GM18907 (cell line): Measurements from ENCODE around the gene SLC35F3.

ENCODE experiments used
- ATAC-seq: cut with Tn5 transposase; IDR thresholded peaks from one replicate; pipeline ENCODE4 v1.9.1; 2021; ENCODE audit warnings: mild to moderate bottlenecking, moderate library complexity; ENCODE audit not compliant: unreplicated experiment

The SLC35F3 gene

DNA sequence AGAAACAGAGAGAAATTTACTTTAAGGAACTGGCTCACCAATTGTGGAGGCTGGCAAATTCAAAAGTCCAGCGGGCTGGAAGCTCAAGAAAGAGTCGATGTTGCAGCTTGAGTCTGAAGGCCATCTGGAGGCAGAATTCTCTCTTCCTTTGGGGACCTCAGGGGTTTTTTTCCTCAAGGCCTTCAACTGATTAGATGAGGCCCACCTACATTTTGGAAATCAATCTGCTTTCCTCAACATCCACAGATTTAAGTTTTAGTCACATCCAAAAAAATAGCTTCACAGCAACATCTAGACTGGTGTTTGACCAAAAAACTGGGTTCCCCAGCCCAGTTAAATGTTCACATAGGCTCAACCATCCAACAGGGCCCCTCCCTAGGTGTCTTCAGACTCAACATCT is 114.9 kb downstream of the SLC35F3 start:
- ATAC-seq = no peak

DNA sequence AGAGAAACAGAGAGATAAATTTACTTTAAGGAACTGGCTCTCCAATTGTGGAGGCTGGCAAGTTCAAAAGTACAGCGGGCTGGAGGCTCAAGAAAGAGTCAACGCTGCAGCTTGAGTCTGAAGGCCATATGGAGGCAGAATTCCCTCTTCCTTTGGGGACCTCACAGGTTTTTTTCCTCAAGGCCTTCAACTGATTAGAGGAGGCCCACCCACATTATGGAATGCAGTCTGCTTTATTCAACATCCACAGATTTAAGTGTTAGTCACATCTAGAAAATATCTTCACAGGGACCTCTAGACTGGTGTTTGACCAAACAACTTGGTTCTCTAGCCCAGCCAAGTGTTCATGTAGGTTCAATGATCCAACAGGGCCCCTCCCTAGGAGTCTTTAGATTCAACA is 117.8 kb downstream of the SLC35F3 start:
- no peak for ATAC-seq

DNA sequence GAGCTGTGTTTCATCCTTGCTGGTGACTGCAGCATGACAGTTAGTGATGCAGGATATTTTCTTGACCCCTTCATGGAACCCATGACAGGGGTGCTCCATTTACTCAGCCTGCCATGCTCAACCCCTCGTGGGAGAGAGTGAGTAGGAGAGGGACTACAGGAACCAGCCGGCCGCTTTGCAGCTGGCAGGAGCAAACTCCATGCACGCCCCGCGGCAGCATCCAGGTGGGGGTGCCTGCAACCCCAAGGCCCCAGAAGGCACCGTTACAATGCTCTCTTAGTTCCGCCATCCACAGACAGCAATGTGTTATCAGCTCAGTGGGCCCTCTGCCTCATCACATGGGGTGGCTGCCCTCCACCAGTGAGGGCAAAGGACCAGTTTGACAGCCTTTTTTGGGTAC is 135.1 kb downstream of the SLC35F3 start:
- no peak for ATAC-seq

DNA sequence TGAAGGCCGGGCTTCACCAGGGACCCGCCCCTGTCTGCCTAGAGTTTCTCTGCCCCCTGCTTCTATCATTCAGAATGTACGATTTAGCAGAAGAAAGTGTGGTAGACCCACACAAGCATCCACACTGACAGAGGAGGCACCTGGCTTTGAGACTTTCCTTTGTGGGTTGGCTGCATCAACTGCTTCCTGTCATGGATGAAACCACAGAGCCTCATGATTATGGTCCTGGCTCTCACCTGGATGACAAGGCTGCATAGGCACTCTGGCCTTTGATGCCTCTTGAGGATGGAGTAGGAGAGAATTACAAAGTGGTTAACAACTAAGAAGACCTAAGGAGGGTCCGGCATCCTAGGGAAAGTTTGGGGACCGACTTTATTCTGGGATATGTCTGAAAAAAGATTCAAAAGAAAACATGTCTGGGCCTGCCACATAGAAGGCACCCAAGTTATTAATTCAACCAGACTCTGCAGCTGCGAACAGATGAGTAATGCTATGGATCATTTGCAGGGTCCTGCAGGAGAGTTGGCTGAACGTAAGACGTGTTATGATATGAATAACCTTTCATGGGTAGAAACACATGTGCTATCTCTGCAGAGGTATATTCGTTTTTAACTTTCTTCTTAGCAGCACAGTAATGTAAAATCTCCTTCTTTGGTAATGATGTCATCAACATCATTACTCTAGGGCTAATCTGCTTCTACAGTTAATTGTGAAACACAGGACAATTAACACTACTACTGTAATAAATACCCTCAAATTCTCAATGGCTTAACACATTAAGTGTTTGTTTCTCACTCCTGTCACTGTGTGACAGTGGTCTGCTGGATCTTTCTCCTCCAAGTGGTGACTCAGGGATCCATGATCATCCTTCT is 136.2 kb downstream of the SLC35F3 start:
- no peak for ATAC-seq

DNA sequence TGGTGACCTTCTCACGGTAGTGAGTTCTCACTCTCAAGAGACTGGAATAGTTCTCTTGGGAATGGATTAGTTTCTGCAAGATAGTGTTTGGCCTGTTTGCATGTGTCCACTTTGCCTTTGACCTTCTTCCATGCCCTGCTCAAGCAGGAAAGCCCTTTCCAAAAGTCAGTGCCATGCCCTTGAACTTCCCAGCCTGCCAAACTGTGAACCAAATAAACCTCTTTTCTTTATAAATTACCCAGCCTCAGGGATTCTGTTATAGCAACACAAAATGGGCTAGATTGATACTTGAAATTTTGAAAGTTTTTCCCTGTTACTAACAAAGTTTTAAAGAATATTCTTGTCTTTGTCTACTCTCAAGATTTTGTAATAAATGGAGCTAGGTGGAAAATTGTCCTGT is 139.6 kb downstream of the SLC35F3 start:
- no peak for ATAC-seq

DNA sequence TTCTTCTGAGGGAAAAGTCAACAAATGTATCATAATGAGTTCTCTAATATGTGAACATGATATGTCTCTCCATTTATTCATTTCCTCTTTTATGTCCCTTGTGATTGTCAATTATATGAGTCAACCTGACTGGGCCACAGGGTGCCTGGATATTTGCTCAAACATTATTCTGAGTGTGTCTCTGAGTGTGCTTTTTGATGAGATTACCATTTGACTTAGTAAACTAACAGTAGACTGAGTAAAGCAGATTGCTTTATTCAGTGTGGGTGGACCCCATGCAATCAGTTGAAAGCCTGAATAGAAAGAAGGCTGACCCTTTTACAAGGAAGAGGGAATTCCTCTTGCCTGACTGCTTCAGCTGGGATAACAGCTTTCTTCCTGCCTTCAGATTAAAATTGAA is 142.6 kb downstream of the SLC35F3 start:
- no peak for ATAC-seq

DNA sequence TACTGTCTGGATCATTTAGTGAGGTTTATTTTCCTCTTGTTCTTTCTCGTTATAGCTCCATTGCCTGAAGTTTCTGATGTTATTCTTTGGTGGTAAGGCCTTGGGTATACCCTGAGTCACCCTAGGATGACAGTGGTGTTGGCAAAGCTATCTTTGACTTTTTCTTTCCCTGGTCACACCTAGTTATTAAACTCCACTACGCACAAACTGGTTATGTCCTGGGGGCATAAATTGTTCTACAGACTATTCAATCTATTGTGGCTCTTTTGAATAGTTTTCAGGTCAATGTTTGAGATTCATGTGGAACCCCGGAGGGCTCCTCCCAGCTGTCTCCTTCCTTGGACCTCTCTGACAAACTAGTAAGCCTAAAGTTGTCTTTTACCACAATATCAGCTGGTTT is 157.7 kb downstream of the SLC35F3 start:
- no peak for ATAC-seq

DNA sequence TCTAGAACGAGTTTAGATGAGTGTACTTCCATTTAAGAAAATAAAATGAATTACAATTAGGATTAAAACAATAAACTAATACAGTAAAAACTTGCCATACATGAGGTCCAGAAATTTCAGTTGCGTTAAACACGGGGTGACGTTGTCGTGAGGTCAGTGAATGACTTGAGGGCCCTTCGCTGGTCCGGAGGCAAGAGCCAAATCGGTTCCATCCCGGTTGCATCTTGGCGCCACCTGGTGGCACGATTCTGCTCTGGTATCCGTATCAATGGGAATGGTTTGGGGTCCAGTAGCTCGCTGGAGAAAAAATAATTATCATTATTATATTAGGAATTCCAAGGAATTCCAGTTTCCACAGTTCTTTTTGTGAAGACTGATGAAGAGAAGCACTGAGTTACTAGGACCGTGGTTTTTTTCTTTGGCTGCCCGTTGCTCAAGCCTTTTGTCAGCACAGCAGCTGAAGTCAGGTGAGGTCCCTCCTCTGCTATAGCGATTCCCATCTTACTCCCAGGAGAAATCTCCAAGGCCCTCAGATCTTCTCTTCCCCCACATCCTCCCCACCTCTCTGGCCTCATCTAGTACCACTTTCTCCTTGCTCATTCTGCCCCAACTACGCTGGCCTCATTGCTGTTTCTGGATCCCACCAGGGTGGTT is 161.4 kb downstream of the SLC35F3 start:
- ATAC-seq = peak; percentile 65

DNA sequence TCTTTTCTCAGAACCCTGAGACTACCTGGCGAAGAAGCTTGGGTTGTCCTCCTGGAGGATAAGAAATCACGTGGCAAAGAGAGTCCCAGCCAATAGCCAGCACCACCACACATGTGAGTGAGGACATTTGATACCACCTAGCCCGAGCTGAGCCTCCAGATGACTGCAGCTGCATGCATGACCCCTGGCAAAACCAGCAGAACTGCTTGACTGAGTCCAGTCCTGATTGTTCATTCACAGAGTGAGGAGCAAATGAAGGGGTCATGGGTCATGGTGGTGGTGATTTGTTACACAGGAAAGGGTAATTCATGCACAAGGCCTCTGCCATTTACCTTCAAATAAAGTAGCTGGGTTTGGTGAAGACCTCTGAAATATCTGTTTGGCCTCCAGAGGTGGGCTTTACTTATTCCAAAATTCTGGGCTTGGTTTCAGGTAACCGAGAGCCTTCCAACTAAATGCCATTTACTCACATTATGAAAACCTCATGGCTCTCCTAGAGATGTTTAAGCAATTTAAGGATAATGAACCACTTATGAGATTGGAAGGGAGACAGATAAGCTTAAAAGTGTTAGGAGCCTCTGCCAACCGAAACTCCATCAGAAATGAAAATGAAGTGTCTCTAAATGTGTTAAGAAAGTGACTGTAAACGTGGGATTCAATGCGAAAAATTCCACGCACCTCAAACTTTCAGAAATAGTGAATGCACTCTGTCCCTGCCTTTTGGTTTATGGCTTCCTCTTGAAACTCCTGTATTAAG is 163.3 kb downstream of the SLC35F3 start:
- ATAC-seq = no peak

DNA sequence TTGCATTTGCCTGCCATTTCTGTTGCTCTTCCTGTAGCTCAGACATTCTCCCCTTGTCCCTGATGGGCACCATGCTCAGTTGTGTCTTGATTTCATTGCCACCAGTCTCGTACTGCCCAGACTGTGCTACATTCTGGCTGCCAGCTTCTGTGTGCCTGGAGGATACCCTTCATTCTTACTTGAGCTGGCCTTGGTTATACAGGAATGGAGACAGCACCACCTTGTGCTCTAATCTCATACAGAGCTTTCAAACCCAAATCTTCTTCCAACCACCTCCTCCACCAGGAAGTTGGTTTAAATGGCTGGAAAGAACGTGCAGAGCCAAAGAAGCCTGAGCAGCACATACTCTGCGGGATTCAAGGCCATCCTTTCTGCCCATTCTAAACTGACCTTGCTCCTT is 165.3 kb downstream of the SLC35F3 start:
- ATAC-seq = no peak

DNA sequence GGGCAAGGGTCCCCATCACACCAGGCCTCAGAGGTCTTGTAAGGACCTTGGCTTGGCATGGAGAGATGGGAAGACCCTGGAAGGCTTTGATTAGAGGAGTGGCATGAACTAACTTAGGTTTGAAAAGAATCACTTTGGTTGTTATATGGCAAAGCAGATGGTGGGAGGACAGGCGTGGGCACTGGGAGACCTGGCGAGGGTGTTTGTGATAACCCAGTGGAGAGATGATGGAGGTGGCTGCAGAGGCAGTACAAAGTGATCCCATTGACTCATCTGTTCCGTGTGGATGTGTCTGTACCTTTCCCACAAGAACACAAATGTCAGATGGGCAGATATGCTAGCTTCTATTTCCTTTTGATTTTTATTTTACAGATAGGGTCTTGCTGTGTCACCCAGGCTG is 168.3 kb downstream of the SLC35F3 start:
- ATAC-seq = no peak

DNA sequence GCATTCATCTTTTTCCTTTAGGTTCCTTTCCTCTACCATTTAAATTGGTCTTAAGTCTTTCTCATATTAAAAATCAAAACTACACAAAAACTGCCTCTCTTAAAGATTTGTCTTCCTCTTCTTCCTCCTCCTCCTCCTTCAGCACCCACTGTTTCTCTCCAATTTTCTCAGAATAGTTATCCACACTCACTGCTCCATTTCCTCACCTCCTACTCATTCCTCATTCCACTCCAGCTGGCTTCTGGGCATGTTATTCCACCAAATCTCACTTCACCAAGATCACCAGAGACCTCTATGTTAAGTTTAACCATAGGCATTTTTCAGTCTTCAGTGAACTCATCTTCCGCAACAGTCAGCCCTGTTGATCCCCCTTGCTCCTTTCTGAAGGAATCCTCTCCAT is 173.7 kb downstream of the SLC35F3 start:
- ATAC-seq = no peak

DNA sequence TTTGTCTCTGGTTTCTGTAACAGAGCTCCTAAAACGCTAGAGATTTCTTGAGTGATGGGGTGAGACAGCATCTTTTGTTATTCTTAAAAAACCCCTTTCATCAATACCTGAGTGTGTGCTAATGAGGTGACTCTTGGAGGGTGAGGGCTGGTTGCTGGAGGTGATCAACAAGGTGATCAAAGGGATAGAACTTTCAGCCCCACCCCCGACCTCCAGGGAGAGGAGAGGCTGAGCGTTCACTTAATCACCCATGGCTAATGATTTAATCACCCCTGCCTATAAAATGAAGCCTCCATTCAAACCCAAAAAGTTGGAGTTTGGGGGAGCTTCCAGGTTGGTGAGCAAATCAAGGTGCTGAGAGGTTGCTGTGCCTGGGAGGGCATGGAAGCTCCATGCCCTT is 175.4 kb downstream of the SLC35F3 start:
- no peak for ATAC-seq

DNA sequence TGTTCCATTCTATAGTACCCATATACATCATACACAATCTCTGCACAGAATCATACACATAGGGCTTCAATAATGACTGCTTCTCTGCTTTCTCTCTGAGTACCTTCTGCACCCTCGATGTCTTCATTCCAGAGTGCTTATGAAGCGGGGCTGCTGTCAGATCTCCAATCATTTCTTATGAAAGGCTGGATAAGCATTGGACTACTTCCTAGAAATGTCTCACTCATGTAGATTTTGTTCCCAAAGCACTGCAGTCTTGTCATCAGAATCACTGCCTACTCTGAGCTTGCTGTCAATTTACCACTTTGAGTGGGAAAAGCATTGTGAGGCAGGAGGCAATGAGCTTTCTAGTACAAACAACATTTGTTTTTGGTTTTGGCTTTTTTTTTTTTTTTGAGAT is 179.0 kb downstream of the SLC35F3 start:
- ATAC-seq = no peak

DNA sequence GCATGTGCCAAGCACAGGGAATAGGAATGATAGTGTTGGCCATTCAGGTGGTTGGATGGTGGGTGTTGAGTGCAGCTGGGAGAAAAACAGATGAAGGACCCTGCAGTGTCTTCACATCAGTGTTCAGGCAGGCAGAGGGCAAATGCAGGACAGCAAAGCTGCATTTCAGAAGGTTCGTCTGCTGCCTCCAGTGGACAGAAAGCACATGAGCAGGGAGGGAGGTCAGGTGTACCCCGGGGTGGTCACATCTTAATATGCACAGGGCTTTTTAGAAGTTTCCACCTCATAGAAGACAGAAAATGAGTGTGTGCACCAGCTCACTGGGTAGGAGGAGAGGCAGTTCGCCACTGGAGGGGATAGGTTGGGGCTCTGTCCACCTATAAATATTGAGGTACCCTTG is 184.9 kb downstream of the SLC35F3 start:
- no peak for ATAC-seq

DNA sequence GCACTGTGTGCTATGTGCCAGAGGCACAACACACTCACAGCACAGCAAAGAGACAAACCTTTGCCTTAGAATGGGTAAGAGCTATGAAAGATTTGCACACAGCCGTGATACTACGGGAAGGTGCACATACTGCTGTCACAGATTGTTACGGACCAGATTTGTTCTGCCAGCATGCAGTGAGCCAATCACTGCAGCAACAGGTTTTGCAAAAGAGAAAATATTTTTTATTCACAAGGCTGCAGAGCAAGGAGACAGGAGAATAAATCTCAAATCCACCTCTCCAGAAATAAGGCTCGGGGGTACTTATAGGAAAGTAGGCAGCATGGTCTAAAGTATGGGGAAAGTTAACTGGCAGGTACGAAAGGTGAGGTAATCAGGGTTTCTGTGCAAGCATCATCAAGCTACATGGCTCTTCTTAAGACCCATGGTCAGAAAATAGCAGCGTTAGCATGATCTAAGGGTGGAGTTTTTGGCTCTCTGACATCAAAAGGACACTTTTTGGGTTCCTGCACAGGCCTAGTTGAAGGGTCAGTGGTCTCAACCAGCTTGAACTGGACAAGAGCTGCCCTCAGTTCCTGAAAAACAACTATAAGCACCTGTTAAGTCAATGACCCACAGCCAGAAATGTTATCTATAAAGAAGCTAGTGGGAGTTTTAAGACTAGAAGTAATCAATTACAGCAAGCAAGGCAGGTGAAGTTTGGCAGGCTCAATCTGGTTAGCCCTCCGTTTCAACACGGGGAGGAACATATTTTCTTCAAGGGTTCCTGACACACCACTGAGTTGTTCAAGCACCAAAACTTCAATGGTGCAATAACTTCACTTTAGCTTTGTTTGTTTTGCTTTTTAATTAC is 186.0 kb downstream of the SLC35F3 start:
- ATAC-seq = no peak

DNA sequence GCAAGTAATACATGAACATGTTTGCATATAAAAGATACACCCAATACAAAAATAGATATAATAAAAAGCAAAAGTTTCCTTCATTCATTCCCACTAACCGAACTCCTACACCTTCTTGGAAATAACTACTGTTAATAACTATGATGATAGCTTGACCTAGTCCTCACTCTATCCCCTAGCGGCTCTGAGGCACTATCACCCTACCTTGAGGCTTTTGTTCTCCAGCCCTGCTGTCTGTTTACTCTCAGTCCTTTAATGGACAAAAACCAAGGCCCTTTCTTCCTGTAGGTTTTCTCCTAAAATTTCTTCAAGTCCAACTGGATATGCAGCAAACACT is 186.6 kb downstream of the SLC35F3 start:
- ATAC-seq = no peak

DNA sequence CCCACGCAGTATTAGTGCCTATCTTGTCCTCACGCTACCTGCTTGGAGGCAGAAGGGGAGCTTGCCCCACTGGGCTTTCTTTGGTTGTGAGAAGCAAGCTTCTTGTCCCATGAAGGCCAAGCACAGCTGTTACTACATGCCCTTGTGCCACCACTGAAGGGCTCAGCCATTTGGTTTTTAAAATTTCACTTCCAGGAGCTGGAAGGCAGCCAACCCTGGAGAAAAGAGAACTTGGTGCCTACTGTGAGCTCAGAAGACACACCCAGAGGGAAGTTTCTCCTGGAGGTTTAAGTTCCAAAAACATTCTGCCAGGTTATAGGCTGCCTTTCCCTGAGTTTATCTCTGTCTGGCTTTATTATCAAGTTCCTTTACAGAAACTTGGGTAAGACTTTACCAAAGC is 187.4 kb downstream of the SLC35F3 start:
- ATAC-seq = no peak

DNA sequence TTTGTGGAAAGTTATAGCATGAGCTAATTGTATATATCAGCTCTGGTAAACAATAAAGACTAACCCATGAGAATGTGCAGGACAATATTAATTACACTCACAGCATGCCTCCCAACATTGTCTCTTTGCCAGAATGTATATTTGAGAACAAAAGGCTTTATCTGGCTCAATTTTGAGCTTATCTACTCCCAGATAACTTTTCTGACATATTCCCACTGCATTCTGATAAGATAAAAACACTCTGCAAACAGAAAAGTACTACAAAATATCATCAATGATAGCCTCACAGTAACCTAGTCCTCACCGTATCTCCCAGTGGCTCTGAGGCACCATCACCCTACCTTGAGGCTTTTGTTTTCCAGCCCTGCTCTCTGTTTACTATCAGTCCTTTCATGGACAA is 188.6 kb downstream of the SLC35F3 start:
- no peak for ATAC-seq

DNA sequence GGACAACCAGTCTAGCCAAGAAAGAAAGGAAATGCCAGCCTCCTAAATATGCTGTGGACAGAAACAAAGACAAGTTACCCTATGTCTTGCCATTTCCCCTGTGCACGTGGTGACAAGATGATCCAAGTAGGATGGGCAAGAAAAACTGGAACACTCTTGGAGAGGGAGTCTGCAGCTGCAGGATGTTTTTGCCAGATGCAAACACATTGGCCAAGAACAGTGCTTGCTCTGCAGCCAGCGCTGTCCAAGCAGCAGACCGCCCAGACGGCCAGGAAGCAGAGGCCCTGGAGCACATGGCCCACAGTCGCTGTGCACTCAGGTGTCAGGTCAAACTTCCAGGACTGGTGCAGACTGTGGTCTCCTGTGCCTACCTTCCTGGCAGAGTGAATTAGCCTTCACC is 189.3 kb downstream of the SLC35F3 start:
- ATAC-seq = no peak

DNA sequence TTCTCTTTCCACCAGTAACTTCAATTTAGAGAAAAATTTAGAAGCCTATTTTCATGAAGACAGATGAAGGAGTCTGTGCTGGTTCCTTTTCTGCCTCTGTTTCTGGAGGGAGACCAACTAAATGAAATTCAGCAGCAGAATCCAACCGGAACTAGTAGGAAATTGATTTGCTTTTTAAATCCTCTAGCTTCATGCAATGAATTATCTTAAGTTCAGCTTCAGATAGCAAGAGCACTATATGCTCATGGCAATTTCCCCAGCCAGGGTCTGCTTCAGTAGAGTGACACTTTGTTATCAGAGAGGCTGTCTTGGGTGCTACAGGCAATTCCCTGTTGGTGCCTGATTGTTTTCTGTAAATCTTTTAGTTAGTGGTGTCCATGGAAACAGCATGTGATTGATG is 189.7 kb downstream of the SLC35F3 start:
- ATAC-seq = no peak
